ENCODE data around the gene THBS2. TPM values are rescaled to one million over a fixed set of nuclear protein-coding genes. Genes with fewer than 3 reads are reported as not detected.
"Not testable (repeated sequence)": the region's sequence is repeated elsewhere in the genome, so short reads cannot be mapped to it uniquely, and the experiment has no call there.

The THBS2 gene
- total RNA-seq, 6 experiments from 2014 or later: 2.7 to 28.7 (median 7.8) TPM

- no peaks in the 10 kb centered on the region for H3K27me3 ChIP-seq
- WGBS (ENCODE audit: insufficient coverage, low coverage, low lambda C conversion rate, missing lambda C conversion rate): 89% methylated on average over 1 of the region's 1 CpG
- ATAC-seq (no peak), DNase-seq (no peak)
- H3K27ac ChIP-seq: no peak overlapping the region
- TF ChIP-seq CTCF (IDR thresholded peaks at IDR 0.05): no peak
- TF ChIP-seq POLR2A (IDR thresholded peaks at IDR 0.05): no peak
- peaks cover 0 to 3% (median 0%) of the 10 kb centered on the region in 4 donors for H3K4me1 ChIP-seq
- H3K36me3 ChIP-seq: no peaks in the 10 kb centered on the region
- intact Hi-C loops (cut with DNase I): no loop called here
- no peaks in the 10 kb centered on the region for H3K9me3 ChIP-seq
- H3K4me3 ChIP-seq: no peak overlapping the region
Observed at GRCh38 chr6:169217972-169218371, 35.7 kb downstream of the THBS2 start.

GRCh38 chr6:169216830-169217229 lies 36.8 kb downstream of the THBS2 start:
- no peak for ATAC-seq
- intact Hi-C loops (cut with DNase I): no loop called here
- H3K27ac ChIP-seq: no peak overlapping the region
- no peaks in the 10 kb centered on the region for H3K36me3 ChIP-seq
- no peaks in the 10 kb centered on the region for H3K27me3 ChIP-seq
- H3K4me3 ChIP-seq: no peak overlapping the region
- TF ChIP-seq POLR2A (IDR thresholded peaks at IDR 0.05): no peak
- no peak for TF ChIP-seq CTCF (IDR thresholded peaks at IDR 0.05)
- H3K4me1 ChIP-seq: peaks cover 0 to 3% (median 0%) of the 10 kb centered on the region in 4 donors
- 89% methylated on average over 11 of the region's 14 CpGs for WGBS (ENCODE audit: insufficient coverage, low coverage, low lambda C conversion rate, missing lambda C conversion rate)
- no peaks in the 10 kb centered on the region for H3K9me3 ChIP-seq
- DNase-seq: peak in 1 of 3 donors; percentile 23

GRCh38 chr6:169215201-169215681 lies 38.4 kb downstream of the THBS2 start:
- Histone ChIP-seq H3K4me1 (peaks cover 0 to 3% (median 0%) of the 10 kb centered on the region in 4 donors), H3K9me3 (no peaks in the 10 kb centered on the region), H3K4me3 (no peak overlapping the region), H3K27ac (peak overlapping the region in 1 of 3 donors; percentile 8), H3K27me3 (no peaks in the 10 kb centered on the region), H3K36me3 (no peaks in the 10 kb centered on the region)
- TF ChIP-seq POLR2A (IDR thresholded peaks at IDR 0.05) (no peak), CTCF (IDR thresholded peaks at IDR 0.05) (no peak)
- ATAC-seq (no peak), DNase-seq (peak in 1 of 3 donors; percentile 23)
- intact Hi-C loops (cut with DNase I): no loop called here
- WGBS (ENCODE audit: insufficient coverage, low coverage, low lambda C conversion rate, missing lambda C conversion rate): 67% methylated on average over 10 of the region's 12 CpGs

- H3K4me3 ChIP-seq; H3K9me3 ChIP-seq; H3K27ac ChIP-seq; intact Hi-C loops (cut with DNase I); H3K36me3 ChIP-seq; H3K27me3 ChIP-seq; H3K4me1 ChIP-seq: not testable (repeated sequence)
- 28% methylated on average over 3 of the region's 3 CpGs for WGBS (ENCODE audit: insufficient coverage, low coverage, low lambda C conversion rate, missing lambda C conversion rate)
- peak in 1 of 4 donors; percentile 25 for ATAC-seq
- peak in 1 of 3 donors; percentile 7 for DNase-seq
Observed at GRCh38 chr6:169214789-169215188, 38.9 kb downstream of the THBS2 start.

- H3K9me3 ChIP-seq: no peaks in the 10 kb centered on the region
- peak in 1 of 3 donors; percentile 43 for DNase-seq
- no peaks in the 10 kb centered on the region for H3K36me3 ChIP-seq
- ATAC-seq: no peak
- H3K27ac ChIP-seq: peak overlapping the region in 2 of 3 donors; percentile 47 to 50
- intact Hi-C loops (cut with DNase I): no loop called here
- H3K4me1 ChIP-seq: peaks cover 0 to 3% (median 0%) of the 10 kb centered on the region in 4 donors
- H3K27me3 ChIP-seq: no peaks in the 10 kb centered on the region
- TF ChIP-seq CTCF (IDR thresholded peaks at IDR 0.05) (no peak), POLR2A (IDR thresholded peaks at IDR 0.05) (no peak)
- no peak overlapping the region for H3K4me3 ChIP-seq
- WGBS (ENCODE audit: insufficient coverage, low coverage, low lambda C conversion rate, missing lambda C conversion rate): 83% methylated on average over 2 of the region's 27 CpGs
Observed at GRCh38 chr6:169213814-169214520, 39.7 kb downstream of the THBS2 start.
